Activated CD8-positive, alpha-beta memory T cell treated with anti-CD3 and anti-CD28 coated beads for 48 hours (primary cell): ENCODE results near the gene BSDC1.
"Not testable (repeated sequence)": the region's sequence is repeated elsewhere in the genome, so short reads cannot be mapped to it uniquely, and the experiment has no call there.

ENCODE experiments used
- DNase-seq, 3 experiments: peaks; one replicate each; pipeline ENCODE4 v3.0.0-alpha.2; 2020; ENCODE audit warnings: low read depth in 2 of 3, low spot score in 2 of 3

BSDC1 gene

GRCh38 chr1:32361308-32361673 lies 33.0 kb downstream of the BSDC1 start:
- no peak for DNase-seq

GRCh38 chr1:32358435-32358834 lies 35.8 kb downstream of the BSDC1 start:
- DNase-seq, result no peak

- no peak for DNase-seq
These were observed 36.6 kb downstream of the BSDC1 start for GRCh38 chr1:32357614-32358013.

- DNase-seq, result no peak
These were observed 37.8 kb downstream of the BSDC1 start for GRCh38 chr1:32356478-32356877.

- DNase-seq, result not testable (repeated sequence)
These were observed 38.5 kb downstream of the BSDC1 start for GRCh38 chr1:32355778-32356177.

GRCh38 chr1:32353886-32354570 lies 40.2 kb downstream of the BSDC1 start:
- no peak for DNase-seq

GRCh38 chr1:32353431-32353830 lies 40.8 kb downstream of the BSDC1 start:
- no peak for DNase-seq

GRCh38 chr1:32352831-32353383 lies 41.3 kb downstream of the BSDC1 start:
- no peak for DNase-seq

- no peak for DNase-seq
These were observed 41.9 kb downstream of the BSDC1 start for GRCh38 chr1:32352239-32352745.

- peak in 1 of 3 experiments; percentile 66 for DNase-seq
These were observed 42.6 kb downstream of the BSDC1 start for GRCh38 chr1:32351399-32352238.

- DNase-seq, result peak; percentile 47 to 80 (median 75)
These were observed 43.3 kb downstream of the BSDC1 start for GRCh38 chr1:32350785-32351398.

- no peak for DNase-seq
These were observed 45.0 kb downstream of the BSDC1 start for GRCh38 chr1:32349211-32349708.

- no peak for DNase-seq
These were observed 47.6 kb downstream of the BSDC1 start for GRCh38 chr1:32346532-32347157.

- no peak for DNase-seq
These were observed 48.9 kb downstream of the BSDC1 start for GRCh38 chr1:32345289-32345827.

- no peak for DNase-seq
These were observed 51.5 kb downstream of the BSDC1 start for GRCh38 chr1:32342704-32343103.

GRCh38 chr1:32341971-32342370 lies 52.3 kb downstream of the BSDC1 start:
- DNase-seq, result no peak

GRCh38 chr1:32341186-32341757 lies 53.0 kb downstream of the BSDC1 start:
- DNase-seq, result no peak

- DNase-seq, result no peak
These were observed 54.8 kb downstream of the BSDC1 start for GRCh38 chr1:32339363-32339978.

GRCh38 chr1:32338637-32339145 lies 55.5 kb downstream of the BSDC1 start:
- DNase-seq, result no peak
